B cell (primary cell): ENCODE data around the gene CRYAA. TPM values are rescaled to one million over a fixed set of nuclear protein-coding genes. Genes with fewer than 3 reads are reported as not detected.
"Not testable (repeated sequence)": the region's sequence is repeated elsewhere in the genome, so short reads cannot be mapped to it uniquely, and the experiment has no call there.

Experiments used
- ATAC-seq: fragments of 200-7000 bp; cut with Tn5 transposase; one replicate; pipeline ENCODE4 v1.10.0; 2021; ENCODE audit warnings: low read depth, mild to moderate bottlenecking, moderate number of reproducible peaks, moderate library complexity
- CTCF ChIA-PET: fragments of 350-600 bp; sonication (Branson Sonifier 250); formaldehyde crosslinking; loops from one replicate; lab custom pipeline; 2021; ENCODE audit warnings: antibody characterized with exemption, inconsistent platforms; lab: Charles Lee
- POLR2A ChIA-PET: fragments of 350-600 bp; sonication (Branson Sonifier 250); formaldehyde crosslinking; loops from one replicate; lab custom pipeline; 2021; ENCODE audit warnings: antibody characterized with exemption; lab: Charles Lee
- DNase-seq: peaks from one replicate; pipeline ENCODE4 v3.0.0; 2013
- H2AFZ ChIP-seq: 2 replicates; pipeline ENCODE4 v1.6.1; 2012; ENCODE audit warnings: mild to moderate bottlenecking, low read depth, low read length; ENCODE audit not compliant: insufficient read depth, poor library complexity, severe bottlenecking
- H3K27ac ChIP-seq, 2 donors: 1 replicate in 1 of 2; 2 replicates in 1 of 2; pipeline ENCODE4 v1.5.1; 2012 to 2013; ENCODE audit warnings: low read length in 2 of 2, mild to moderate bottlenecking in 2 of 2, moderate library complexity in 1 of 2
- H3K27me3 ChIP-seq, 4 experiments: fragments of 200-600 bp in 1 of 4; sonication (generic) in 1 of 4; replicated peaks in 1 of 4; 1 replicate in 2 of 4; 2 replicates in 2 of 4; pipeline versions ENCODE4 v1.6.1 to v1.7.0; 2013 to 2016; ENCODE audit warnings: low read length in 3 of 4, mild to moderate bottlenecking in 2 of 4, mixed read lengths in 1 of 4, moderate library complexity in 1 of 4; ENCODE audit not compliant: insufficient read depth in 4 of 4, control insufficient read depth in 3 of 4; ENCODE audit errors: control extremely low read depth in 1 of 4
- H3K36me3 ChIP-seq, 2 experiments: replicated peaks in 1 of 2; 1 replicate in 1 of 2; 2 replicates in 1 of 2; pipeline versions ENCODE4 v1.6.1 to v1.7.1; 2013; ENCODE audit warnings: low read length in 1 of 2; ENCODE audit not compliant: insufficient read depth in 2 of 2, control insufficient read depth in 1 of 2; ENCODE audit errors: control extremely low read depth in 1 of 2, extremely low read depth in 1 of 2
- H3K4me1 ChIP-seq, 2 donors: fragments of 200-600 bp in 1 of 2; sonication (generic) in 1 of 2; 1 replicate in 1 of 2; 2 replicates in 1 of 2; pipeline versions ENCODE4 v1.5.1 to v1.6.1; 2013 to 2017; ENCODE audit warnings: low read length in 2 of 2; ENCODE audit not compliant: control insufficient read depth in 2 of 2, insufficient read depth in 2 of 2
- H3K4me2 ChIP-seq: replicated peaks from 2 replicates; pipeline ENCODE3; 2012; ENCODE audit warnings: mild to moderate bottlenecking, low read depth, low read length; ENCODE audit not compliant: poor library complexity, severe bottlenecking
- H3K4me3 ChIP-seq, 5 experiments: fragments of 200-600 bp in 1 of 5; sonication (generic) in 1 of 5; 1 replicate in 3 of 5; 2 replicates in 2 of 5; pipeline versions ENCODE4 v1.5.1 to v1.7.0; 2011 to 2016; ENCODE audit warnings: low read length in 4 of 5, mild to moderate bottlenecking in 4 of 5, low read depth in 2 of 5, control low read depth in 1 of 5, moderate library complexity in 1 of 5; ENCODE audit not compliant: insufficient read depth in 1 of 5; ENCODE audit errors: control extremely low read depth in 1 of 5, extremely low read depth in 1 of 5
- H3K79me2 ChIP-seq: fragments of 200-600 bp; sonication (generic); one replicate; pipeline ENCODE4 v1.6.0; 2016; ENCODE audit warnings: low read length; ENCODE audit not compliant: control insufficient read depth, insufficient read depth
- H3K9ac ChIP-seq: fragments of 200-600 bp; sonication (generic); 2 replicates; pipeline ENCODE4 v1.6.1; 2017; ENCODE audit warnings: mild to moderate bottlenecking, low read length, moderate library complexity
- H3K9me3 ChIP-seq, 3 donors: one replicate each; pipeline versions ENCODE4 v1.6.1 to v1.7.1; 2013; ENCODE audit warnings: low read length in 2 of 3; ENCODE audit not compliant: control insufficient read depth in 2 of 3, insufficient read depth in 1 of 3; ENCODE audit errors: control extremely low read depth in 1 of 3
- H4K20me1 ChIP-seq: 2 replicates; pipeline ENCODE4 v1.6.0; 2012; ENCODE audit warnings: mild to moderate bottlenecking, low read length; ENCODE audit not compliant: insufficient read depth, control insufficient read depth, poor library complexity, severe bottlenecking
- H3K27ac Mint-ChIP-seq: one replicate; pipeline ENCODE4 v1.8.0; 2021; ENCODE audit warnings: mixed read lengths
- H3K27me3 Mint-ChIP-seq: one replicate; pipeline ENCODE4 v1.8.0; 2021; ENCODE audit warnings: mixed read lengths
- H3K4me1 Mint-ChIP-seq: one replicate; pipeline ENCODE4 v1.8.0; 2021; ENCODE audit warnings: mixed read lengths
- H3K4me3 Mint-ChIP-seq: one replicate; pipeline ENCODE4 v1.8.0; 2021; ENCODE audit warnings: mixed read lengths
- H3K9me3 Mint-ChIP-seq: one replicate; pipeline ENCODE4 v1.8.0; 2022; ENCODE audit warnings: mixed read lengths; ENCODE audit not compliant: insufficient read depth
- WGBS: methylation state at CpG from one replicate; pipeline ENCODE4 v1.1.5; 2013; ENCODE audit warnings: missing lambda C conversion rate; ENCODE audit not compliant: insufficient coverage; 5-methylcytosine and 5-hydroxymethylcytosine counted together
- intact Hi-C: fragments of 100-400 bp; cut with micrococcal nuclease; formaldehyde crosslinking; loops from one replicate; pipeline ENCODE4 v1.10.0; 2022
- polyA plus RNA-seq: library from polyadenylated mRNA; depleted of rRNA; stranded (reverse); fragments of >200 nt; gene quantifications from 2 replicates; pipeline ENCODE4 v1.2.3, GENCODE V29; 2012
- total RNA-seq, 2 donors: library from RNA; stranded (reverse); fragments of 120-200 nt in 1 of 2; gene quantifications; 1 replicate in 1 of 2; 2 replicates in 1 of 2; pipeline versions ENCODE4 v1.2.3 to v1.2.4, GENCODE V29; 2013 to 2022

The CRYAA gene
- total and polyA plus RNA-seq, 2 donors (not counting 1 experiment from before 2014, with no cell fraction given), result not detected

- H3K27me3 Mint-ChIP-seq, DNase-seq, intact Hi-C loops, H4K20me1 ChIP-seq, H3K4me2 ChIP-seq, H2AFZ ChIP-seq, H3K4me3 ChIP-seq, H3K4me1 ChIP-seq, CTCF ChIA-PET, H3K27ac ChIP-seq, H3K9me3 ChIP-seq, POLR2A ChIA-PET, ATAC-seq, H3K9ac ChIP-seq, H3K27ac Mint-ChIP-seq, H3K27me3 ChIP-seq, H3K9me3 Mint-ChIP-seq, H3K36me3 ChIP-seq, H3K79me2 ChIP-seq, H3K4me1 Mint-ChIP-seq, H3K4me3 Mint-ChIP-seq: not testable (repeated sequence)
- WGBS, result no CpG with 5 or more reads among the region's 15 CpGs
These were observed 12.2 kb downstream of the CRYAA start for GRCh38 chr21:43181033-43181432.

DNA sequence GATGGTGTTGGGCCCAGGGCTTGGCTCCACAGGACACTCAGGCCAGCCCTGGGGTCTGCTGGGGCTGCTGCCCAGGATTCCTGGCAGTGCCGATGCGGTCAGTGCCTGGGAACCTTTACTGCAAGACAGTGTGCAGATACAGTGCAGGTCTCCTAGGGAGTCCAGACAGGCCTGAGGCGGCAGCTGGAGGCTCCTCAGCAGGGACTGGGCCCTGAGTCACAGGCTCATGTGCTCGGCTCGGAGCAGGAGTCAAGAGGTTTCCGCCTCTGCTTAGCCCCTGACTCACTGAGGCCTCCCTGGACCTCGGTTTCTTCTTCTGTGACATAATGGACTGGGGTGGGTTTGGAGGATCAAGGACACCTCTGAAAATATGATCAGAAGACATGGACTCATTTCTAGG is 18.5 kb downstream of the CRYAA start:
- CTCF ChIA-PET, H3K36me3 ChIP-seq, H3K27ac ChIP-seq, POLR2A ChIA-PET, H3K79me2 ChIP-seq, H3K4me2 ChIP-seq, ATAC-seq, H3K27me3 ChIP-seq, H3K4me3 Mint-ChIP-seq, intact Hi-C loops, H3K9me3 ChIP-seq, H3K9me3 Mint-ChIP-seq, H4K20me1 ChIP-seq, DNase-seq, H3K4me3 ChIP-seq, H3K27me3 Mint-ChIP-seq, H3K9ac ChIP-seq, H2AFZ ChIP-seq: not testable (repeated sequence)
- WGBS, result no CpG with 5 or more reads among the region's 7 CpGs
- peaks cover 31% of the 10 kb centered on the region for H3K4me1 Mint-ChIP-seq
- peak overlapping the region; percentile 46 for H3K27ac Mint-ChIP-seq
- peaks cover 14 to 27% of the 10 kb centered on the region in 2 donors for H3K4me1 ChIP-seq
